HUES48 (cell line): ENCODE data around the gene CPE.

Source experiments
- H3K27ac ChIP-seq: one replicate; pipeline ENCODE4 v1.7.0; 2013; ENCODE audit warnings: low read depth, low read length, inconsistent platforms
- H3K27me3 ChIP-seq: 2 replicates; pipeline ENCODE4 v1.6.1; 2013; ENCODE audit warnings: mild to moderate bottlenecking, low read length; ENCODE audit not compliant: control insufficient read depth, insufficient read depth
- H3K36me3 ChIP-seq: 2 replicates; pipeline ENCODE4 v1.6.1; 2013; ENCODE audit warnings: low read length; ENCODE audit not compliant: control insufficient read depth, insufficient read depth
- H3K4me1 ChIP-seq: 2 replicates; pipeline ENCODE4 v1.6.1; 2013; ENCODE audit warnings: mild to moderate bottlenecking, low read length; ENCODE audit not compliant: control insufficient read depth, insufficient read depth
- H3K4me3 ChIP-seq: 2 replicates; pipeline ENCODE4 v1.5.1; 2013; ENCODE audit warnings: mild to moderate bottlenecking, low read depth, low read length
- H3K9ac ChIP-seq: 2 replicates; pipeline ENCODE4 v1.6.1; 2013; ENCODE audit warnings: mild to moderate bottlenecking, low read depth, low read length, moderate library complexity
- H3K9me3 ChIP-seq: 2 replicates; pipeline ENCODE4 v1.6.1; 2013; ENCODE audit warnings: low read length; ENCODE audit not compliant: control insufficient read depth, insufficient read depth

The CPE gene

GRCh38 chr4:165512424-165512823, 133.6 kb downstream of the CPE start:
- no peaks in the 10 kb centered on the region for H3K36me3 ChIP-seq
- H3K9me3 ChIP-seq: no peaks in the 10 kb centered on the region
- H3K9ac ChIP-seq: no peak overlapping the region
- H3K4me3 ChIP-seq: no peak overlapping the region
- no peaks in the 10 kb centered on the region for H3K4me1 ChIP-seq
- H3K27ac ChIP-seq: no peak overlapping the region
- no peaks in the 10 kb centered on the region for H3K27me3 ChIP-seq

DNA sequence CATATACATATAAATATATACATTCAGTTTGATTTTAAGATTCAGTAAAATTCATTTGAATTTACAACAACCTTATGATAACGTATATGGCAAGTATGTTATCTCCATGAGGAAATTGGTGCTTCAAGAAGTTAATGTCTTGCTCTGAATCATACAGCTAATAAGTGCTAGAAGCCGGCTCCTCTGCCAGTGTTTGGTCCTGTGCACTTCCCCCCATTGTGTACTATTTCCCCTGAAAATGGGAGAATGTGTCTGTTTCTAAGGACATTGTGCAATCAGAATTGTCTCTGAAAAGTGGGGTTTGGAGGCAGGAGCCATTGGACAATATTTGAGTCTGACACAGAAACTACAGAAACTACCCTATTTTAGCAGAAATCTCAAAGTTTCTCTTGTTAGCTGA, 135.9 kb downstream of the CPE start:
- Histone ChIP-seq H3K4me3 (no peak overlapping the region), H3K9ac (no peak overlapping the region), H3K27ac (no peak overlapping the region), H3K4me1 (no peaks in the 10 kb centered on the region), H3K27me3 (no peaks in the 10 kb centered on the region), H3K36me3 (no peaks in the 10 kb centered on the region), H3K9me3 (no peaks in the 10 kb centered on the region)

DNA sequence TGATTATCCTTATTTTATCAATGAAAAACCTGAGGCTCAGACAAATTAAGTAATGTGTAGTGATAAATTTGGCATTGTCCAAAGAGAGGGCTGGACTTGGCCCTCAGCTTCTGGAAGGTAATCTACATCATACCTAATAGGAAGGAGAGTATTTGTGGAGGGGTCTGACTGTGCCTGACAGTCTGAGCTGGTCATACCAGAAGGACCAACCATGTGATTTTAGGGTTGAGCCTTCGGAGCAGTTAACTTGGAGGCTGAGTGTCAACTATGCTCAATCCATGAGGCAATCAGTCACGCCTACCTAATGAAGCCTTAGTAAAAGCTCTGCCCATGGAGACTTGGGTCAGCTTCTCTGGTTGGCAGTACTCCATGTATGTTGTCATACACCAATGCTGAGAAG, 136.4 kb downstream of the CPE start:
- Histone ChIP-seq H3K9me3 (no peaks in the 10 kb centered on the region), H3K36me3 (no peaks in the 10 kb centered on the region), H3K27ac (no peak overlapping the region), H3K27me3 (no peaks in the 10 kb centered on the region), H3K4me1 (no peaks in the 10 kb centered on the region), H3K4me3 (no peak overlapping the region), H3K9ac (no peak overlapping the region)

GRCh38 chr4:165516281-165516833, 137.5 kb downstream of the CPE start:
- H3K36me3 ChIP-seq: no peaks in the 10 kb centered on the region

DNA sequence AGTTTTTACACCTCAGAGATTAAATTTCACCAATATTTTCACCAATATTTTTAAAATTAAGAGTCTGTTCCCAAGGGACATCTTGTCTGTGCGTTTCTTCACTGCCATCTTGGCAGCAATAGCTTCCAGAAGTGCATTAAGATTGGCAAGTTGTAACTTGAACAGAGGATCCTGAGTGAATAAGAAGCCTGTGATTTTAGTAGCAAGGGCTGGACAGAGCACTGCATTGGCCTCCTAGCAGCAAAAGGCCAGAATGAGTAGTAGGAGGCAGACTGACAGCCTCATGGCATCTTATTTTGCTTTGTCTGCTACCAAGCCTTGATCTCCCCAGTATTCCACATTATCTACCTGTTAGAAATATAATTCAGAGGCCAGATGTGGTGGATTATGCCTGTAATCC, 138.4 kb downstream of the CPE start:
- Histone ChIP-seq H3K9ac (no peak overlapping the region), H3K36me3 (no peaks in the 10 kb centered on the region), H3K4me3 (no peak overlapping the region), H3K27ac (no peak overlapping the region), H3K9me3 (no peaks in the 10 kb centered on the region), H3K4me1 (no peaks in the 10 kb centered on the region), H3K27me3 (no peaks in the 10 kb centered on the region)

More at GRCh38 chr4:165516281-165516833, 137.5 kb downstream of the CPE start:
- H3K27me3 ChIP-seq: no peaks in the 10 kb centered on the region
- H3K4me1 ChIP-seq: no peaks in the 10 kb centered on the region
- H3K9ac ChIP-seq: no peak overlapping the region
- no peak overlapping the region for H3K4me3 ChIP-seq
- no peaks in the 10 kb centered on the region for H3K9me3 ChIP-seq
- no peak overlapping the region for H3K27ac ChIP-seq

GRCh38 chr4:165518024-165518616, 139.3 kb downstream of the CPE start:
- no peak overlapping the region for H3K4me3 ChIP-seq
- no peaks in the 10 kb centered on the region for H3K9me3 ChIP-seq
- H3K4me1 ChIP-seq: no peaks in the 10 kb centered on the region
- no peak overlapping the region for H3K9ac ChIP-seq
- H3K27ac ChIP-seq: no peak overlapping the region
- no peaks in the 10 kb centered on the region for H3K27me3 ChIP-seq
- no peaks in the 10 kb centered on the region for H3K36me3 ChIP-seq

DNA sequence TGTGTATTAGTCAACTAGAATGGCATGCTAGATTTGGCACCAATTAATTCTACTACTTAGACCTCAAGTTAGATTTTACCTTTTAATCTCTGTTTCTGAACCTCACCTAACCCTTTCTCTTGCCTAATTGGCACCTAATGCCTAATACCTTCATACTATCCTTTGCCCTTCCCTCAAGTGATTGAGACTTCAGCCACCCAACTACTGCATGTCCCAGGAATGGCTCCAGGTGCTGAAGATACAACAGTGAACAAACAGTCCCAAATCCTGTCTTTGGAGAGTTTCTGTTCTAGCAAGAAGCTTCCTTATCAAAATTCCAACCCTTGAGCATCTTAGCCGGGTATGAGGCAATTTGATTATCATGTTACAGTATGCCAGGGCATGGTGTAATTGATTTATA, 139.9 kb downstream of the CPE start:
- H3K4me1 ChIP-seq: no peaks in the 10 kb centered on the region
- no peak overlapping the region for H3K4me3 ChIP-seq
- no peak overlapping the region for H3K27ac ChIP-seq
- no peaks in the 10 kb centered on the region for H3K27me3 ChIP-seq
- no peak overlapping the region for H3K9ac ChIP-seq
- H3K36me3 ChIP-seq: no peaks in the 10 kb centered on the region
- H3K9me3 ChIP-seq: no peaks in the 10 kb centered on the region

GRCh38 chr4:165519591-165519990, 140.8 kb downstream of the CPE start:
- Histone ChIP-seq H3K27ac (no peak overlapping the region), H3K4me3 (no peak overlapping the region), H3K36me3 (no peaks in the 10 kb centered on the region), H3K27me3 (no peaks in the 10 kb centered on the region), H3K9ac (no peak overlapping the region), H3K9me3 (no peaks in the 10 kb centered on the region), H3K4me1 (no peaks in the 10 kb centered on the region)

- no peaks in the 10 kb centered on the region for H3K4me1 ChIP-seq
- H3K9ac ChIP-seq: no peak overlapping the region
- no peaks in the 10 kb centered on the region for H3K9me3 ChIP-seq
- no peaks in the 10 kb centered on the region for H3K27me3 ChIP-seq
- H3K36me3 ChIP-seq: no peaks in the 10 kb centered on the region
- no peak overlapping the region for H3K27ac ChIP-seq
- H3K4me3 ChIP-seq: no peak overlapping the region
Measured at GRCh38 chr4:165520086-165520485, 141.3 kb downstream of the CPE start.

- Histone ChIP-seq H3K9ac (no peak overlapping the region), H3K27me3 (no peaks in the 10 kb centered on the region), H3K4me1 (no peaks in the 10 kb centered on the region), H3K27ac (no peak overlapping the region), H3K4me3 (no peak overlapping the region), H3K9me3 (no peaks in the 10 kb centered on the region), H3K36me3 (no peaks in the 10 kb centered on the region)
Measured at GRCh38 chr4:165522050-165522449, 143.2 kb downstream of the CPE start.

- Histone ChIP-seq H3K27ac (no peak overlapping the region), H3K27me3 (no peaks in the 10 kb centered on the region), H3K4me1 (no peaks in the 10 kb centered on the region), H3K9me3 (no peaks in the 10 kb centered on the region; the same call in 1 of the 2 replicates), H3K36me3 (no peaks in the 10 kb centered on the region), H3K4me3 (no peak overlapping the region), H3K9ac (no peak overlapping the region)
Measured at GRCh38 chr4:165524532-165525190, 145.9 kb downstream of the CPE start.
